Tibial nerve (tissue), 4 donors: ENCODE measurements around the gene ATP8A2.

Source experiments
- CTCF ChIP-seq, 5 experiments: fragments of 200-600 bp in 3 of 5; fragments of 450-650 bp in 2 of 5; sonication (generic) in 3 of 5; IDR thresholded peaks; one replicate each; pipeline ENCODE4 v1.5.1; 2016 to 2019; ENCODE audit warnings: antibody characterized with exemption in 5 of 5, mild to moderate bottlenecking in 3 of 5, moderate library complexity in 2 of 5
- EP300 ChIP-seq, 2 donors: sonication (generic); formaldehyde crosslinking; IDR thresholded peaks; one replicate each; pipeline ENCODE4 v1.6.1; 2017; ENCODE audit warnings: antibody characterized with exemption in 2 of 2, mild to moderate bottlenecking in 1 of 2

DNA sequence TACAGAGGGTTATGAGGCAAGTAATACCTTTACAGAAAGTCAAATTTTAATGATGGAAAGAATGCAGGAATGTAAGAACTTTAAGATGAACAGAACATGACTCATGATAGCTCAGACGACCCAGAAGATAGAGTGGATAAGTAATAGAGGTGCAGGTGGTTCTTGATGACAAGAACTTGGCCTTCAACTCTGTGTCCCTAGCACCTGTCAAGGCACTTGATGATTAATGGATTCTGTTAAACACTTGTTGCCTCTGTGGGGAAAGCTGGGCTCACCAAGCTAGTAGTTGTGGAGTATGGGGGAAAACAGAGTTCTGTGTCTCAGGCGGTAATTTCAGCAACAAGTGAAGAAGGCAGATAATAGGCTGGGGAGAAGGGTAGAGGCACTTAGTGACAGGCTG, 306.2 kb downstream of the ATP8A2 start:
- TF ChIP-seq CTCF (IDR thresholded peaks at IDR 0.05) = no peak
- no peak for TF ChIP-seq EP300 (IDR thresholded peaks at IDR 0.05)
